ENCODE measurements around the gene SLC10A3. TPM values are rescaled to one million over a fixed set of nuclear protein-coding genes. Genes with fewer than 3 reads are reported as not detected.

Gene SLC10A3
- total and polyA plus RNA-seq, 2 of the 8 experiments (the other 6 are each of a cell fraction or from before 2014, with no cell fraction given), result 6.8 to 9.5 TPM

GRCh38 chrX:154452823-154453222 is 37.6 kb downstream of the SLC10A3 start (continued):
- TF ChIP-seq RNF2 (IDR thresholded peaks at IDR 0.05; ENCODE audit: borderline replicate concordance, low read depth, low read length, missing control alignments, poor library complexity, severe bottlenecking) (no peak), TCF12 (IDR thresholded peaks at IDR 0.05; ENCODE audit: low read depth, low read length) (no peak)

All from H1 (cell line).